AG04450 (cell line): ENCODE measurements around the gene OVOL3. TPM values are rescaled to one million over a fixed set of nuclear protein-coding genes. Genes with fewer than 3 reads are reported as not detected.

Experiments
- CTCF ChIA-PET: fragments of 300-600, 350-600 bp; formaldehyde crosslinking; extraction: SDS; loops from one replicate; lab custom pipeline; 2022; ENCODE audit warnings: antibody characterized with exemption, inconsistent platforms; lab: Charles Lee
- POLR2A ChIA-PET: fragments of 350-600 bp; formaldehyde crosslinking; extraction: SDS; loops from one replicate; lab custom pipeline; 2021; ENCODE audit warnings: antibody characterized with exemption, inconsistent platforms; lab: Yijun Ruan, JAX
- DNase-seq: peaks from one replicate; pipeline ENCODE4 v3.0.0-alpha.2; 2011; ENCODE audit warnings: low read depth, low spot score
- H3K27ac ChIP-seq: one replicate; pipeline ENCODE4 v1.5.1; 2012; ENCODE audit warnings: low read depth, low read length, control low read depth
- H3K27me3 ChIP-seq: one replicate; pipeline ENCODE4 v1.6.0; 2012; ENCODE audit warnings: low read length; ENCODE audit not compliant: control insufficient read depth, insufficient read depth
- H3K4me3 ChIP-seq: 2 replicates; pipeline ENCODE4 v1.5.1; 2011; ENCODE audit warnings: mild to moderate bottlenecking, low read depth, low read length, control low read depth
- H3K9me3 ChIP-seq: 2 replicates; pipeline ENCODE4 v1.5.1; 2012; ENCODE audit warnings: low read length; ENCODE audit not compliant: control insufficient read depth, insufficient read depth
- CTCF ChIP-seq: IDR thresholded peaks from 2 replicates; pipeline ENCODE4 v1.5.1; 2011; ENCODE audit warnings: low read depth, low read length, control low read depth, inconsistent platforms
- polyA plus RNA-seq: library from polyadenylated mRNA; depleted of rRNA; stranded (reverse); fragments of >200 nt; gene quantifications from 2 replicates; pipeline ENCODE4 v1.2.3, GENCODE V29; 2011

The OVOL3 gene
- polyA plus RNA-seq, 1 experiment = not detected

- DNase-seq = no peak
- no peak for TF ChIP-seq CTCF
- Histone ChIP-seq H3K27me3 (no peaks in the 10 kb centered on the region), H3K4me3 (no peak overlapping the region), H3K9me3 (no peaks in the 10 kb centered on the region), H3K27ac (no peak overlapping the region)
- POLR2A ChIA-PET = interaction anchor here (0.6 kb wide), 1 partner anchor 12 kb away, joined by 3 read pairs; no protein-coding TSS in a partner anchor
- CTCF ChIA-PET = no interaction called here
Measured at GRCh38 chr19:36082916-36083315, 28.0 kb upstream of the OVOL3 start.

- no peak for DNase-seq
- CTCF ChIA-PET = no interaction called here
- Histone ChIP-seq H3K27ac (no peak overlapping the region), H3K4me3 (no peak overlapping the region), H3K27me3 (no peaks in the 10 kb centered on the region), H3K9me3 (no peaks in the 10 kb centered on the region)
- POLR2A ChIA-PET = no interaction called here
- no peak for TF ChIP-seq CTCF
Measured at GRCh38 chr19:36084231-36085009, 26.5 kb upstream of the OVOL3 start.

GRCh38 chr19:36086326-36086725 lies 24.6 kb upstream of the OVOL3 start:
- H3K4me3 ChIP-seq = no peak overlapping the region
- no peaks in the 10 kb centered on the region for H3K9me3 ChIP-seq
- TF ChIP-seq CTCF = no peak
- no peak for DNase-seq
- H3K27ac ChIP-seq = no peak overlapping the region
- H3K27me3 ChIP-seq = no peaks in the 10 kb centered on the region
- CTCF ChIA-PET = no interaction called here
- POLR2A ChIA-PET = no interaction called here

GRCh38 chr19:36089847-36090246 lies 21.1 kb upstream of the OVOL3 start:
- Histone ChIP-seq H3K27me3 (no peaks in the 10 kb centered on the region), H3K27ac (no peak overlapping the region), H3K4me3 (no peak overlapping the region), H3K9me3 (no peaks in the 10 kb centered on the region)
- TF ChIP-seq CTCF = no peak
- ChIA-PET POLR2A (no interaction called here), CTCF (no interaction called here)
- no peak for DNase-seq

GRCh38 chr19:36090910-36091695 lies 19.8 kb upstream of the OVOL3 start:
- Histone ChIP-seq H3K9me3 (no peaks in the 10 kb centered on the region), H3K27ac (no peak overlapping the region), H3K4me3 (no peak overlapping the region), H3K27me3 (no peaks in the 10 kb centered on the region)
- TF ChIP-seq CTCF = no peak
- ChIA-PET CTCF (no interaction called here), POLR2A (no interaction called here)
- no peak for DNase-seq
